SHP77 treated with DMSO at 0.1 percent for 48 hours (cell line): Measurements from ENCODE around the gene PRAC1.
A peak's percentile ranks its signal among the peaks of the same experiment; 100 is the strongest.

ENCODE experiments used
- DNase-seq: peaks from one replicate; lab custom pipeline; 2025; lab: John Stamatoyannopoulos, UW

The PRAC1 gene

GRCh38 chr17:48704361-48705248 is 17.7 kb downstream of the PRAC1 start:
- DNase-seq, result no peak

GRCh38 chr17:48701864-48702532 is 20.3 kb downstream of the PRAC1 start:
- no peak for DNase-seq

GRCh38 chr17:48693178-48693577 is 29.1 kb downstream of the PRAC1 start:
- no peak for DNase-seq

GRCh38 chr17:48692049-48692448 is 30.3 kb downstream of the PRAC1 start:
- DNase-seq, result no peak

GRCh38 chr17:48690655-48691054 is 31.7 kb downstream of the PRAC1 start:
- no peak for DNase-seq

- no peak for DNase-seq
Measured at GRCh38 chr17:48681609-48682008, 40.7 kb downstream of the PRAC1 start.

- DNase-seq, result no peak
Measured at GRCh38 chr17:48679385-48680096, 42.8 kb downstream of the PRAC1 start.

- peak; percentile 51 for DNase-seq
Measured at GRCh38 chr17:48678141-48678971, 44.0 kb downstream of the PRAC1 start.

- no peak for DNase-seq
Measured at GRCh38 chr17:48676963-48677558, 45.3 kb downstream of the PRAC1 start.

- DNase-seq, result no peak
Measured at GRCh38 chr17:48672340-48672739, 50.0 kb downstream of the PRAC1 start.
